Suprapubic skin (tissue), 4 donors: Measurements from ENCODE around the gene GJB5. TPM values are rescaled to one million over a fixed set of nuclear protein-coding genes. Genes with fewer than 3 reads are reported as not detected.

ENCODE experiments used
- DNase-seq, 2 donors: peaks; one replicate each; pipeline ENCODE4 v3.0.0-alpha.2; 2019; ENCODE audit warnings: low spot score in 2 of 2
- H3K27ac ChIP-seq: fragments of 200-600 bp; sonication (generic); one replicate; pipeline ENCODE4 v1.5.1; 2019
- H3K27me3 ChIP-seq: fragments of 200-600 bp; sonication (generic); one replicate; pipeline ENCODE4 v1.5.1; 2019
- H3K36me3 ChIP-seq: fragments of 200-600 bp; sonication (generic); one replicate; pipeline ENCODE4 v1.5.1; 2019
- H3K4me1 ChIP-seq: fragments of 200-600 bp; sonication (generic); one replicate; pipeline ENCODE4 v1.5.1; 2019
- H3K4me3 ChIP-seq: fragments of 200-600 bp; sonication (generic); one replicate; pipeline ENCODE4 v1.5.1; 2019; ENCODE audit warnings: mild to moderate bottlenecking
- H3K9me3 ChIP-seq: fragments of 200-600 bp; sonication (generic); one replicate; pipeline ENCODE4 v1.5.1; 2019
- CTCF ChIP-seq, 2 donors: fragments of 200-600 bp in 1 of 2; fragments of 450-650 bp in 1 of 2; sonication (generic) in 1 of 2; IDR thresholded peaks; one replicate each; pipeline ENCODE4 v1.5.1; 2016 to 2019; ENCODE audit warnings: antibody characterized with exemption in 2 of 2, mild to moderate bottlenecking in 1 of 2, moderate library complexity in 1 of 2
- EP300 ChIP-seq: sonication (generic); formaldehyde crosslinking; IDR thresholded peaks from one replicate; pipeline ENCODE4 v1.6.1; 2017; ENCODE audit warnings: antibody characterized with exemption
- POLR2A ChIP-seq, 2 donors: fragments of 450-650 bp; IDR thresholded peaks; one replicate each; pipeline ENCODE4 v1.6.1; 2017; ENCODE audit warnings: antibody characterized with exemption in 2 of 2, mild to moderate bottlenecking in 2 of 2, moderate library complexity in 2 of 2
- POLR2AphosphoS5 ChIP-seq, 3 donors: sonication (generic); formaldehyde crosslinking; IDR thresholded peaks; one replicate each; pipeline ENCODE4 v1.6.1; 2017; ENCODE audit warnings: antibody characterized with exemption in 3 of 3
- WGBS: methylation state at CpG from one replicate; pipeline ENCODE4 v1.1.5; 2018; 5-methylcytosine and 5-hydroxymethylcytosine counted together
- total RNA-seq, 4 donors: library from RNA; depleted of rRNA; stranded (reverse); fragments of >200 nt; gene quantifications; one replicate each; pipeline ENCODE4 v1.1.0, GENCODE V29; 2016

Gene GJB5
- total RNA-seq, 4 donors from 2014 or later: 45.8 to 164 (median 123) TPM

- TF ChIP-seq POLR2A (IDR thresholded peaks at IDR 0.05): no peak
- TF ChIP-seq POLR2AphosphoS5 (IDR thresholded peaks at IDR 0.05): no peak
- no peak for TF ChIP-seq EP300
- TF ChIP-seq CTCF (IDR thresholded peaks at IDR 0.05): no peak
- no CpG with 5 or more reads among the region's 3 CpGs for WGBS
- H3K27me3 ChIP-seq: peaks cover 19% of the 10 kb centered on the region
- peaks cover 36% of the 10 kb centered on the region for H3K4me1 ChIP-seq
- no peak overlapping the region for H3K4me3 ChIP-seq
- H3K27ac ChIP-seq: peak overlapping the region; percentile 37
- DNase-seq: peak in 1 of 2 donors; percentile 48
- H3K36me3 ChIP-seq: no peaks in the 10 kb centered on the region
- H3K9me3 ChIP-seq: no peaks in the 10 kb centered on the region
These were observed 22.1 kb downstream of the GJB5 start for GRCh38 chr1:34776911-34777310.

DNA sequence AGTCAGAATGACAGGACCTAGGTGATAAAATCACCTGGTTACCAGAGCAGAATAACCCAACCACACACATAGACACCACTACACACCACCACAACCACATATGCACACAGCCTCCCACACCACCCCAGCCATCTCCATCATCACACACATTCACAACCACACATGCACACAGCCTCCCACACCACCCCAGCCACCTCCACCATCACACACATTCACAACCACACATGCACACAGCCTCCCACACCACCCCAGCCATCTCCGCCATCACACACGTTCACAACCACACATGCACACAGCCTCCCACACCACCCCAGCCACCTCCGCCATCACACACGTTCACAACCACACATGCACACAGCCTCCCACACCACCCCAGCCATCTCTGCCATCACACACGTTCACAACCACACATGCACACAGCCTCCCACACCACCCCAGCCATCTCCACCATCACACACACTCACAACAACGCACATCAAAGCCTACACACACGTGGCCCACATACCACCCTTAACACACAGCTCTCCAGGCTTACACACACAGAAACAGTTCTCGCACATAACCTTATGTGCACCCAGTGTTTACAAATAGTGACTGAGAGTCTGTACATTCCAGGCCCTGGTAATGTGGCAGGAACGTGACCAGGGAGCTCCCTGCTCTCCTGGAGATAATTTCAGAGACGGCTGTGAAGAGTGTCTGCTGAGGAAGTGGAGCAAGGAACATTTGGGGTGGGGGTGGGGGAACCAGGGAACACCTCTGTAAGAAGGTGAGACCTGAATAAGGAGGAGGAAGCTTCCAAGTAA lies 22.9 kb downstream of the GJB5 start:
- no peaks in the 10 kb centered on the region for H3K9me3 ChIP-seq
- peak in 1 of 2 donors; percentile 49 for DNase-seq
- 66% methylated on average over 9 of the region's 10 CpGs for WGBS
- no peaks in the 10 kb centered on the region for H3K36me3 ChIP-seq
- TF ChIP-seq POLR2A (IDR thresholded peaks at IDR 0.05): no peak
- no peak for TF ChIP-seq CTCF (IDR thresholded peaks at IDR 0.05)
- TF ChIP-seq EP300: no peak
- TF ChIP-seq POLR2AphosphoS5 (IDR thresholded peaks at IDR 0.05): no peak
- peaks cover 36% of the 10 kb centered on the region for H3K4me1 ChIP-seq
- peak overlapping the region; percentile 37 for H3K27ac ChIP-seq
- peaks cover 25% of the 10 kb centered on the region for H3K27me3 ChIP-seq
- no peak overlapping the region for H3K4me3 ChIP-seq

DNA sequence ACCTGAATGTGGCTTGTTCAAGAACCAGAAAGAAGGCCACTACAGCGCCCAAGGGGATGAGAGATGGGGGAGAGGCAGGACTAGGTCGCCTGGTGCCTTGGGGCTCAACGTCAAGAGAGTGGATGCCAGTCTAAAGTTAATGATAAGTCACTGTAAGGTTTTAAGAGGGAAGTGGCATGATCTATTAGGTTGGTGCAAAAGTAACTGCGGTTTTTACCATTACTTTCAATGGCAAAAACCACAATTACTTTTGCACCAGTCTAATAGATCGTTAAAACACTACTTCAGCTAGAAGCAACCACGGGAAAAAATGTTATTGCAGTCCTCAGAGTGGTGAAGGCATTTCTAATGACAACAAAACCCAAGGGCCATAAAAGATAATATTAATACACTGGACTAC lies 23.5 kb downstream of the GJB5 start:
- DNase-seq: no peak
- no peak for TF ChIP-seq CTCF (IDR thresholded peaks at IDR 0.05)
- TF ChIP-seq POLR2AphosphoS5 (IDR thresholded peaks at IDR 0.05): no peak
- no peak for TF ChIP-seq POLR2A (IDR thresholded peaks at IDR 0.05)
- TF ChIP-seq EP300: no peak
- H3K27ac ChIP-seq: no peak overlapping the region
- WGBS: 86% methylated on average over 6 of the region's 6 CpGs
- no peak overlapping the region for H3K4me3 ChIP-seq
- peaks cover 25% of the 10 kb centered on the region for H3K27me3 ChIP-seq
- no peaks in the 10 kb centered on the region for H3K9me3 ChIP-seq
- no peaks in the 10 kb centered on the region for H3K36me3 ChIP-seq
- H3K4me1 ChIP-seq: peaks cover 42% of the 10 kb centered on the region

DNA sequence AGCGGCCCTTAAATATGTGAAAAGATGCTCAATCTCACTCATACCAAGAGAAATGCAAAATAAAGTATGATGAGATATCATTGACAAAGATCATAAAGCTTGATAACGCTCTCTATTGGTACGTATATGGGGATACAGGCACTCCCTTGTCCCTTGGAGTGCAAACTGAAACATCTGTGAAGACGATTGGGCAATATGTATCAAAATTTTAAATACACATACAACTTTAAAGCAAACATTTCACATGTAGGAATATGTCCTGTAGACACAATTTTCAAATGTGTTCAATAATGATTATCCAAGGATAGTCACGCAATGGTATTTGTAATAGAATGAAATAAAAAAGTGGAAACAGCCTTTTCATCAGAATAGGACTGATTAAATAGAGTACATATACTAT lies 24.2 kb downstream of the GJB5 start:
- H3K27me3 ChIP-seq: peaks cover 25% of the 10 kb centered on the region
- H3K4me3 ChIP-seq: no peak overlapping the region
- no peak for DNase-seq
- no peaks in the 10 kb centered on the region for H3K9me3 ChIP-seq
- peak overlapping the region; percentile 97 for H3K27ac ChIP-seq
- no peak for TF ChIP-seq CTCF (IDR thresholded peaks at IDR 0.05)
- no peak for TF ChIP-seq POLR2AphosphoS5 (IDR thresholded peaks at IDR 0.05)
- no peak for TF ChIP-seq POLR2A (IDR thresholded peaks at IDR 0.05)
- no peak for TF ChIP-seq EP300
- H3K36me3 ChIP-seq: no peaks in the 10 kb centered on the region
- WGBS: 60% methylated on average over 5 of the region's 5 CpGs
- peaks cover 47% of the 10 kb centered on the region for H3K4me1 ChIP-seq

DNA sequence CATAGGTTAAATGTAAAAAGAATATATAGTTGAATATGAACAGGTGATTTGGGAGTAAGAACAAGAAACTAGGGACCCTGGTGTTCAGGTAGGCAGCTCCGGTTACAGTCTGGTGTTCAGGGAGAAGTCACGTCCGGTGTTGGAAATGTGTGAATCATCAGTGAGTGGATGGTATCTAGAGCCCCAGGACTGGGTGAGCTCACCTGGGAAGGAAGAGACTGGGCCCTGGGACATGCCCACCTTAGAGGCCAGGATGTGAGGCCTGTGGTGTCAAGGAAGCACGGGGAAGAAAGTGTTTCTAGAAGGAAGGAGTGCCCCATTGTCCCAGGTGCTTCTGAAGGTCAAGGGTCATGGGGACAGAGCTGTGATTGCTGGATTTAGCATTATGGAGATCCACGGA lies 24.7 kb downstream of the GJB5 start:
- H3K4me1 ChIP-seq: peaks cover 51% of the 10 kb centered on the region
- peak; percentile 24 to 32 for DNase-seq
- H3K27me3 ChIP-seq: peaks cover 22% of the 10 kb centered on the region
- H3K36me3 ChIP-seq: no peaks in the 10 kb centered on the region
- H3K9me3 ChIP-seq: no peaks in the 10 kb centered on the region
- H3K27ac ChIP-seq: peak overlapping the region; percentile 97
- 55% methylated on average over 5 of the region's 5 CpGs for WGBS
- TF ChIP-seq CTCF (IDR thresholded peaks at IDR 0.05): no peak
- TF ChIP-seq POLR2A (IDR thresholded peaks at IDR 0.05): no peak
- TF ChIP-seq POLR2AphosphoS5 (IDR thresholded peaks at IDR 0.05): no peak
- TF ChIP-seq EP300: no peak
- no peak overlapping the region for H3K4me3 ChIP-seq
